ENCODE data around the gene BEGAIN. TPM values are rescaled to one million over a fixed set of nuclear protein-coding genes. Genes with fewer than 3 reads are reported as not detected.

BEGAIN gene
- total RNA-seq, 1 experiment from 2014 or later, result 7.0 TPM

GRCh38 chr14:100558966-100559365 lies 28.3 kb downstream of the BEGAIN start:
- H3K9me3 Mint-ChIP-seq (ENCODE audit: unreplicated experiment), result no peaks in the 10 kb centered on the region
- H3K4me1 Mint-ChIP-seq (ENCODE audit: insufficient read depth, unreplicated experiment), result peaks cover 9% of the 10 kb centered on the region
- POLR2A ChIA-PET, result interaction anchor here (0.7 kb wide), 1 partner anchor 27 kb away, joined by 4 read pairs; no protein-coding TSS in a partner anchor
- intact Hi-C loops (cut with micrococcal nuclease), result no loop called here
- H3K27ac Mint-ChIP-seq (ENCODE audit: low read depth, unreplicated experiment), result no peak overlapping the region
- H3K36me3 Mint-ChIP-seq (ENCODE audit: insufficient read depth, unreplicated experiment), result no peaks in the 10 kb centered on the region
- no TSS peak for BruUV-seq (replicated peaks)
- CTCF ChIA-PET, result interaction anchor here (0.5 kb wide), 1 partner anchor 80 kb away, joined by 3 read pairs; no protein-coding TSS in a partner anchor
- TF ChIP-seq CTCF (IDR thresholded peaks at IDR 0.05; ENCODE audit: unreplicated experiment), result no peak
- H3K27me3 Mint-ChIP-seq (ENCODE audit: insufficient read depth, unreplicated experiment), result no peaks in the 10 kb centered on the region
- no peak overlapping the region for H3K4me3 Mint-ChIP-seq (ENCODE audit: unreplicated experiment)
- DNase-seq (ENCODE audit: unreplicated experiment), result no peak

- Mint-ChIP-seq H3K36me3 (ENCODE audit: insufficient read depth, unreplicated experiment) (no peaks in the 10 kb centered on the region), H3K4me3 (ENCODE audit: unreplicated experiment) (no peak overlapping the region), H3K27me3 (ENCODE audit: insufficient read depth, unreplicated experiment) (no peaks in the 10 kb centered on the region), H3K4me1 (ENCODE audit: insufficient read depth, unreplicated experiment) (peaks cover 9% of the 10 kb centered on the region), H3K27ac (ENCODE audit: low read depth, unreplicated experiment) (no peak overlapping the region), H3K9me3 (ENCODE audit: unreplicated experiment) (no peaks in the 10 kb centered on the region)
- BruUV-seq (replicated peaks), result no TSS peak
- no peak for TF ChIP-seq CTCF (IDR thresholded peaks at IDR 0.05; ENCODE audit: unreplicated experiment)
- ChIA-PET POLR2A (no interaction called here), CTCF (interaction anchor here (0.5 to 1.1 kb wide), 2 partner anchors 79 to 111 kb away, joined by 3 read pairs; no protein-coding TSS in a partner anchor)
- intact Hi-C loops (cut with micrococcal nuclease), result no loop called here
- no peak for DNase-seq (ENCODE audit: unreplicated experiment)
Observed at GRCh38 chr14:100558226-100558625, 29.0 kb downstream of the BEGAIN start.

- H3K9me3 Mint-ChIP-seq (ENCODE audit: unreplicated experiment), result no peaks in the 10 kb centered on the region
- CTCF ChIA-PET, result interaction anchor here (1.1 kb wide), 1 partner anchor 110 kb away, joined by 3 read pairs; no protein-coding TSS in a partner anchor
- DNase-seq (ENCODE audit: unreplicated experiment), result no peak
- H3K27me3 Mint-ChIP-seq (ENCODE audit: insufficient read depth, unreplicated experiment), result no peaks in the 10 kb centered on the region
- H3K4me3 Mint-ChIP-seq (ENCODE audit: unreplicated experiment), result no peak overlapping the region
- H3K36me3 Mint-ChIP-seq (ENCODE audit: insufficient read depth, unreplicated experiment), result no peaks in the 10 kb centered on the region
- POLR2A ChIA-PET, result no interaction called here
- no TSS peak for BruUV-seq (replicated peaks)
- H3K27ac Mint-ChIP-seq (ENCODE audit: low read depth, unreplicated experiment), result no peak overlapping the region
- intact Hi-C loops (cut with micrococcal nuclease), result no loop called here
- no peak for TF ChIP-seq CTCF (IDR thresholded peaks at IDR 0.05; ENCODE audit: unreplicated experiment)
- H3K4me1 Mint-ChIP-seq (ENCODE audit: insufficient read depth, unreplicated experiment), result peaks cover 9% of the 10 kb centered on the region
Observed at GRCh38 chr14:100557658-100558057, 29.6 kb downstream of the BEGAIN start.

GRCh38 chr14:100556936-100557505 lies 30.2 kb downstream of the BEGAIN start:
- Mint-ChIP-seq H3K27ac (ENCODE audit: low read depth, unreplicated experiment) (no peak overlapping the region), H3K36me3 (ENCODE audit: insufficient read depth, unreplicated experiment) (no peaks in the 10 kb centered on the region), H3K4me1 (ENCODE audit: insufficient read depth, unreplicated experiment) (peaks cover 9% of the 10 kb centered on the region), H3K4me3 (ENCODE audit: unreplicated experiment) (no peak overlapping the region), H3K27me3 (ENCODE audit: insufficient read depth, unreplicated experiment) (no peaks in the 10 kb centered on the region), H3K9me3 (ENCODE audit: unreplicated experiment) (no peaks in the 10 kb centered on the region)
- no TSS peak for BruUV-seq (replicated peaks)
- TF ChIP-seq CTCF (IDR thresholded peaks at IDR 0.05; ENCODE audit: unreplicated experiment), result no peak
- no peak for DNase-seq (ENCODE audit: unreplicated experiment)
- intact Hi-C loops (cut with micrococcal nuclease), result no loop called here
- CTCF ChIA-PET, result no interaction called here
- POLR2A ChIA-PET, result no interaction called here
